ENCODE results near the gene TRIM9.

GRCh38 chr14:50997712-50998111 lies 97.2 kb downstream of the TRIM9 start:
- TF ChIP-seq CTCF (IDR thresholded peaks at IDR 0.05 in 4 of 5, conservative IDR thresholded peaks at IDR 0.05 in 1 of 5) (no peak), POLR2A (IDR thresholded peaks at IDR 0.05) (no peak)

Data from gastrocnemius medialis (tissue), 4 donors.